Thyroid gland (tissue), 4 donors: ENCODE data around the gene TMEM138. TPM values are rescaled to one million over a fixed set of nuclear protein-coding genes. Genes with fewer than 3 reads are reported as not detected.

Experiments
- DNase-seq, 2 donors: peaks; one replicate each; pipeline ENCODE4 v3.0.0-alpha.2; 2019
- H3K27ac ChIP-seq, 3 donors: fragments of 200-600 bp; sonication (generic); 1 replicate in 2 of 3; 2 replicates in 1 of 3; pipeline ENCODE4 v1.5.1; 2016 to 2019; ENCODE audit warnings: mild to moderate bottlenecking in 1 of 3, moderate library complexity in 1 of 3
- H3K27me3 ChIP-seq: fragments of 200-600 bp; sonication (generic); one replicate; pipeline ENCODE4 v1.5.1; 2019
- H3K36me3 ChIP-seq, 2 donors: fragments of 200-600 bp; sonication (generic); one replicate each; pipeline ENCODE4 v1.5.1; 2016 to 2019
- H3K4me1 ChIP-seq, 2 donors: fragments of 200-600 bp; sonication (generic); one replicate each; pipeline ENCODE4 v1.5.1; 2017 to 2019
- H3K4me3 ChIP-seq, 3 donors: fragments of 200-600 bp; sonication (generic); replicated peaks in 1 of 3; 1 replicate in 2 of 3; 2 replicates in 1 of 3; pipeline ENCODE4 v1.5.1; 2016; ENCODE audit warnings: mild to moderate bottlenecking in 1 of 3
- H3K9me3 ChIP-seq: fragments of 200-600 bp; sonication (generic); one replicate; pipeline ENCODE4 v1.5.1; 2017
- POLR2A ChIP-seq, 2 donors: fragments of 450-650 bp; IDR thresholded peaks; one replicate each; pipeline ENCODE4 v1.6.1; 2017; ENCODE audit warnings: antibody characterized with exemption in 2 of 2, mild to moderate bottlenecking in 2 of 2, moderate library complexity in 1 of 2
- WGBS, 2 donors: methylation state at CpG; one replicate each; pipeline ENCODE4 v1.1.5; 2017; 5-methylcytosine and 5-hydroxymethylcytosine counted together
- intact Hi-C: fragments of 100-400 bp; cut with DNase I; formaldehyde crosslinking; loops from one replicate; pipeline ENCODE4 v1.15.1; 2023
- total RNA-seq, 4 donors: library from RNA; depleted of rRNA; stranded (reverse); fragments of >200 nt; gene quantifications; one replicate each; pipeline ENCODE4 v1.2.3, GENCODE V29; 2016
- TF ChIP-seq, protein P1 (sequence below), 6 experiments: fragments of 200-600 bp in 3 of 6; fragments of 450-650 bp in 3 of 6; sonication (generic) in 3 of 6; IDR thresholded peaks; one replicate each; pipeline ENCODE4 v1.5.1; 2016 to 2019; ENCODE audit warnings: antibody characterized with exemption in 6 of 6, mild to moderate bottlenecking in 2 of 6, inconsistent platforms in 1 of 6, moderate library complexity in 1 of 6

The TMEM138 gene
- total RNA-seq, 4 donors from 2014 or later = 25.3 to 37.1 (median 31.5) TPM

GRCh38 chr11:61333550-61334433 lies 28.4 kb upstream of the TMEM138 start:
- Histone ChIP-seq H3K27ac (peak overlapping the region; percentile 66 to 87 (median 79)), H3K36me3 (peaks cover 0 to 8% of the 10 kb centered on the region in 2 donors), H3K4me1 (peaks cover 18 to 32% of the 10 kb centered on the region in 2 donors), H3K27me3 (no peaks in the 10 kb centered on the region), H3K4me3 (peak overlapping the region; percentile 93 to 99 (median 95)), H3K9me3 (no peaks in the 10 kb centered on the region)
- intact Hi-C loops = loop anchor here (10.0 kb wide), 1 partner anchor 79 kb away; no protein-coding TSS in a partner anchor
- 28 to 33% methylated on average over 19 of the region's 19 CpGs for WGBS, 2 donors
- TF ChIP-seq POLR2A (IDR thresholded peaks at IDR 0.05) = no peak
- TF ChIP-seq, protein P1, sequence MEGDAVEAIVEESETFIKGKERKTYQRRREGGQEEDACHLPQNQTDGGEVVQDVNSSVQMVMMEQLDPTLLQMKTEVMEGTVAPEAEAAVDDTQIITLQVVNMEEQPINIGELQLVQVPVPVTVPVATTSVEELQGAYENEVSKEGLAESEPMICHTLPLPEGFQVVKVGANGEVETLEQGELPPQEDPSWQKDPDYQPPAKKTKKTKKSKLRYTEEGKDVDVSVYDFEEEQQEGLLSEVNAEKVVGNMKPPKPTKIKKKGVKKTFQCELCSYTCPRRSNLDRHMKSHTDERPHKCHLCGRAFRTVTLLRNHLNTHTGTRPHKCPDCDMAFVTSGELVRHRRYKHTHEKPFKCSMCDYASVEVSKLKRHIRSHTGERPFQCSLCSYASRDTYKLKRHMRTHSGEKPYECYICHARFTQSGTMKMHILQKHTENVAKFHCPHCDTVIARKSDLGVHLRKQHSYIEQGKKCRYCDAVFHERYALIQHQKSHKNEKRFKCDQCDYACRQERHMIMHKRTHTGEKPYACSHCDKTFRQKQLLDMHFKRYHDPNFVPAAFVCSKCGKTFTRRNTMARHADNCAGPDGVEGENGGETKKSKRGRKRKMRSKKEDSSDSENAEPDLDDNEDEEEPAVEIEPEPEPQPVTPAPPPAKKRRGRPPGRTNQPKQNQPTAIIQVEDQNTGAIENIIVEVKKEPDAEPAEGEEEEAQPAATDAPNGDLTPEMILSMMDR (IDR thresholded peaks at IDR 0.05) = no peak
- DNase-seq = no peak

DNA sequence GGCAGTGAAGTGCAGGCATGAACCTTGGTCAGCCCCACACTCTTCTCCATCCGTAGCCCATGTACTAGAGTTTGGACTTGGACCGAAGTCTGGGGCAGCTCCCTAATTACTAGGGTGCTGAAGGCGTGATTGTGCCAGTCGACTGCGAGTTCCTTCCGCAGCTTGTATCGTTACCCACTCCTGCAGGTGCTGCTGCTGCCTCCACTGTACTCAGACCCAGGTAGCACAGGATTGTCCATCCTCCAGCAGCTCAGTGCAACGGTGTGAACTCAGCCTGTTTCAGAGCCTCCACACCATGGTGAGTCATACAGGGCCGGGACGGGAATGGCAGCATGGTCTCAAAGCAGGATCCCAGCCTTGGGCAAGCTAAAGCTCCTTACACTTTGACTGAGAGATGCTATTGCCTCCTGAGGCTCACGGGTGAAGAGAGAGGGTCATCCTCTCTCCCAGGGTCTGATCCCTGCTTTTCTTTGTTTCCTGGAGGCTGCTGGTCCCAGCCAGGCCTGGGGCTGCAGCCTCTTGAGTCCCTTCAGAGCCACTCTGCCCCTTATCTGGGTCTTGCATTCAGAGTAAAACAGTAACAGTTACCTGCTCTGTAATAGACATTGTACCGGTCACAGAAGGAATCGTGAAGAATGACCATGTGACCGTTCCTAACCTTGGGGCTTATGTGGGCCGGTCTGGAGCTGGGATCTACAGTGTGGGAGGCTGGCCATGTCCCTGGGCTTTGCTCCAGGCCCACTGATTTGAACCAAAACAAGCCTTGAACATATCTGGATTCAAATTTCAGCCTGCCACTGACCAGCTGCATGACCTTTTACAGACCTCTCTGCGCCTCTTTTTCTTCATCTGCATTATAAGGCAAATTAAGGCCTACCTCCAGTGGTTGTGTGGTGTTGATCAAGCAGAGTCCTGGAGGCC lies 27.5 kb upstream of the TMEM138 start:
- DNase-seq = no peak
- Histone ChIP-seq H3K4me3 (no peak overlapping the region), H3K36me3 (no peaks in the 10 kb centered on the region), H3K9me3 (no peaks in the 10 kb centered on the region), H3K4me1 (peaks cover 18 to 32% of the 10 kb centered on the region in 2 donors), H3K27ac (no peak overlapping the region), H3K27me3 (no peaks in the 10 kb centered on the region)
- WGBS, 2 donors = 88 to 91% methylated on average over 15 to 16 of the region's 16 CpGs
- intact Hi-C loops = loop anchor here (10.0 kb wide), 1 partner anchor 80 kb away; no protein-coding TSS in a partner anchor
- TF ChIP-seq, protein P1 (IDR thresholded peaks at IDR 0.05) = no peak
- no peak for TF ChIP-seq POLR2A (IDR thresholded peaks at IDR 0.05)

DNA sequence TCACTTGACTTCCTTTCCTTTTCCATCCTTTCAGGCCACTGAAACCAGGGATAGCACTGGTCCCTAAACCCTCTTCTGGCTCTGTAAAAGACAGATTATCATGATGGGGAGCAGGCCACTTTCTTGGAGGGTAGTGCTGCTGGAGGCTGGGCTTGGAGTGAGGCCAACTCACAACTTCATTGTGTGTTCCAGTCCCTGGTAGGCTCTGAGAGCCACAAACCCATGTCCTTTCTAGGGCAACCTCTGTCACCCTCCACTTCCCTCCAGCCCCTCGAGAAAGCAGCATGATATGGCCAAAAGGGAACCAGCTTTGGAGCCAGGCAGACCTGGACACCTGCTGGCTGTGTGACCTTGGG lies 26.8 kb upstream of the TMEM138 start:
- Histone ChIP-seq H3K27me3 (no peaks in the 10 kb centered on the region), H3K27ac (peak overlapping the region in 1 of 3 donors; percentile 10), H3K4me3 (no peak overlapping the region), H3K9me3 (no peaks in the 10 kb centered on the region), H3K36me3 (no peaks in the 10 kb centered on the region), H3K4me1 (peaks cover 18 to 32% of the 10 kb centered on the region in 2 donors)
- DNase-seq = no peak
- 46 to 75% methylated on average over 1 of the region's 1 CpG for WGBS, 2 donors
- intact Hi-C loops = loop anchor here (10.0 kb wide), 1 partner anchor 81 kb away; no protein-coding TSS in a partner anchor
- TF ChIP-seq POLR2A (IDR thresholded peaks at IDR 0.05) = no peak
- TF ChIP-seq, protein P1 (IDR thresholded peaks at IDR 0.05) = no peak

DNA sequence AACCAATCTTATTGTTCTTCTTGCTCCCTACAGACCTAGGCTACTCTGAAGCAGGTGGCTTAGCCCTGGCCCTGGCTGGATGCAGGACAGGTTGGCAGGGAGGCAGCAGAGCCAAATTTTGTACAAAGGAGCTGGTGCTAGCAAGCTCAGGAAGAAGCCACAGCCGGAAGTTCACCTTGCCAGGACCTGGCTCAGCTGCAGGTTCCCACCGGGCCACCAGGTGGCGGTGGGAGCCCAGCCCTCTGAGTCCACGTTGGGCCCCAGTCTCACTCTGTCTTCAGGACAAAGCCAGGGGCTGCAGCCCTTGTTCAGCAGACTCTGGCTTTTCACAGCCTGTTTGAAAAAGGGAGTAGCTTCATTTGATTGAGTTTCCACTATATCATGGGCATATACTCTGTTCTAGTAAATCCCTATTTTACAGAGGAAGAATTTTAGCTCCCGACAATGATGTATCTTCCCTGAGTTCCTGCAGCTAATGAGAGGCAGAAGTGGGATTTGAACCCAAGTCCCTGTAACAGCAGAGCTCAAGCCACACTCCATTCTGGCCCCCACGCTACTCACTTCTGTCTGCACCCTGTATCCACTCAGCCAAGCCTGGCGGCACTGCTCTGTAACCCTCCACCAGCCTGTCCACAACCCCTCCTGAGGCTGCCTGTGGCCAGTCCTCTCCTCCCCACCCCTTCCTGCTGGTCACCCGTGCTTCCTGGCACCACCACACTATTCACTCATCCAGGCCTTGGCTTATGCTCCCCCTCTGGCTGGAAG lies 25.8 kb upstream of the TMEM138 start:
- TF ChIP-seq POLR2A (IDR thresholded peaks at IDR 0.05) = no peak
- TF ChIP-seq, protein P1 (IDR thresholded peaks at IDR 0.05) = peak; percentile 89 to 98 (median 96)
- 38 to 58% methylated on average over 4 to 7 of the region's 8 CpGs for WGBS, 2 donors
- Histone ChIP-seq H3K36me3 (no peaks in the 10 kb centered on the region), H3K4me1 (peaks cover 14 to 24% of the 10 kb centered on the region in 2 donors), H3K27me3 (no peaks in the 10 kb centered on the region), H3K9me3 (no peaks in the 10 kb centered on the region), H3K4me3 (no peak overlapping the region), H3K27ac (peak overlapping the region; percentile 10 to 62 (median 56))
- peak; percentile 80 to 85 for DNase-seq
- intact Hi-C loops = loop anchor here (10.0 kb wide), 1 partner anchor 82 kb away; no protein-coding TSS in a partner anchor
